Right renal pelvis (tissue), 4 donors: ENCODE measurements around the gene CGB1. TPM values are rescaled to one million over a fixed set of nuclear protein-coding genes. Genes with fewer than 3 reads are reported as not detected.

ENCODE experiments used
- DNase-seq, 4 donors: peaks; one replicate each; pipeline ENCODE4 v3.0.0-alpha.2; 2013; ENCODE audit warnings: low read depth in 4 of 4, low spot score in 3 of 4, missing footprints in 1 of 4
- polyA plus RNA-seq, 4 donors: library from polyadenylated mRNA; unstranded; fragments of 120-200 nt; gene quantifications; one replicate each; pipeline ENCODE4 v1.2.1, GENCODE V29; 2013; ENCODE audit not compliant: insufficient read length in 4 of 4

The CGB1 gene
- polyA plus RNA-seq, 4 donors: not detected

GRCh38 chr19:48999481-49000325 is 37.0 kb downstream of the CGB1 start:
- DNase-seq: no peak

- DNase-seq: no peak
Observed at GRCh38 chr19:48997972-48998371, 38.7 kb downstream of the CGB1 start.

GRCh38 chr19:48994035-48994386 is 42.7 kb downstream of the CGB1 start:
- no peak for DNase-seq

GRCh38 chr19:48993175-48994034 is 43.3 kb downstream of the CGB1 start, which contains the start of the genes GYS1 and RUVBL2:
TSS of gene GYS1 (minus strand) at chr19:48993309. CDS start at chr19:48993112, 197 bp downstream.
TSS of gene RUVBL2 (plus strand) at chr19:48993887. CDS start at chr19:48993912, 25 bp downstream.
- DNase-seq: peak; percentile 99

GRCh38 chr19:48992581-48993174 is 44.0 kb downstream of the CGB1 start:
- no peak for DNase-seq

- no peak for DNase-seq
Observed at GRCh38 chr19:48991873-48992580, 44.7 kb downstream of the CGB1 start.

- no peak for DNase-seq
Observed at GRCh38 chr19:48991011-48991609, 45.6 kb downstream of the CGB1 start.

GRCh38 chr19:48990400-48990799 is 46.3 kb downstream of the CGB1 start:
- DNase-seq: no peak

GRCh38 chr19:48989701-48990291 is 46.9 kb downstream of the CGB1 start:
- no peak for DNase-seq

GRCh38 chr19:48988860-48989259 is 47.8 kb downstream of the CGB1 start:
- no peak for DNase-seq

- DNase-seq: no peak
Observed at GRCh38 chr19:48988286-48988685, 48.4 kb downstream of the CGB1 start.

- DNase-seq: no peak
Observed at GRCh38 chr19:48987323-48987722, 49.4 kb downstream of the CGB1 start.

GRCh38 chr19:48986211-48986610 is 50.5 kb downstream of the CGB1 start:
- DNase-seq: no peak

GRCh38 chr19:48985711-48986110 is 51.0 kb downstream of the CGB1 start:
- no peak for DNase-seq

Other genes with a start within 250 kb of the CGB1 start
- 10 to 100 TPM; 34.5 to 46.3 (median 38.8) TPM for gene BCAT2, start 225.9 kb downstream of the CGB1 start, polyA plus RNA-seq
- gene HSD17B14, start 200.4 kb downstream of the CGB1 start, polyA plus RNA-seq: 10 to 100 TPM; 25.9 to 44.8 (median 33.1) TPM
- 10 to 100 TPM; 20.4 to 28.7 (median 21.8) TPM for gene PLEKHA4, start 168.3 kb downstream of the CGB1 start, polyA plus RNA-seq
- gene PPP1R15A, start 164.5 kb downstream of the CGB1 start, polyA plus RNA-seq: 10 to 100 TPM; 35.7 to 41.1 (median 36.2) TPM
- 1 to 10 TPM in 1 of 4 donors, under 1 TPM in 3; 0.64 to 1.2 (median 0.85) TPM for gene TULP2, start 138.2 kb downstream of the CGB1 start, polyA plus RNA-seq
- gene NUCB1, start 136.6 kb downstream of the CGB1 start, polyA plus RNA-seq: 100 to 1,000 TPM; 273 to 369 (median 280) TPM
- gene DHDH, start 103.2 kb downstream of the CGB1 start, polyA plus RNA-seq: 10 to 100 TPM in 1 of 4 donors, 1 to 10 TPM in 3; 4.9 to 11.6 (median 6.8) TPM
- 10 to 100 TPM; 72.5 to 91.2 (median 79.4) TPM for gene BAX, start 82.0 kb downstream of the CGB1 start, polyA plus RNA-seq
- 1,000 to 10,000 TPM; 2,163 to 3,232 (median 2,621) TPM for gene FTL, start 71.6 kb downstream of the CGB1 start, polyA plus RNA-seq
- gene GYS1, start 43.6 kb downstream of the CGB1 start, polyA plus RNA-seq: 10 to 100 TPM; 40.5 to 47.3 (median 41.6) TPM
- gene RUVBL2, start 43.0 kb downstream of the CGB1 start, polyA plus RNA-seq: 100 to 1,000 TPM in 1 of 4 donors, 10 to 100 TPM in 3; 77.1 to 105 (median 82.6) TPM
- under 1 TPM in 1 of 4 donors, not detected in 3; 0.26 TPM for gene LHB, start 19.8 kb downstream of the CGB1 start, polyA plus RNA-seq
- not detected for gene CGB3, start 12.6 kb downstream of the CGB1 start, polyA plus RNA-seq
- under 1 TPM in 1 of 4 donors, not detected in 3; 0.10 TPM for gene CGB2, start 5.0 kb downstream of the CGB1 start, polyA plus RNA-seq
- gene CGB5, start 7.0 kb upstream of the CGB1 start, polyA plus RNA-seq: under 1 TPM in 2 of 4 donors, not detected in 2; 0.13 to 0.29 TPM
- gene CGB8, start 12.2 kb upstream of the CGB1 start, polyA plus RNA-seq: under 1 TPM in 2 of 4 donors, not detected in 2; 0.12 to 0.51 TPM
- 1 to 10 TPM in 2 of 4 donors, under 1 TPM in 2; 0.79 to 1.9 (median 1.3) TPM for gene CGB7, start 20.9 kb upstream of the CGB1 start, polyA plus RNA-seq
- 1 to 10 TPM; 3.0 to 4.6 (median 3.7) TPM for gene NTF4, start 27.9 kb upstream of the CGB1 start, polyA plus RNA-seq
- under 1 TPM in 3 of 4 donors, not detected in 1; 0.03 to 0.07 (median 0.06) TPM for gene KCNA7, start 35.8 kb upstream of the CGB1 start, polyA plus RNA-seq
- gene SNRNP70, start 48.6 kb upstream of the CGB1 start, polyA plus RNA-seq: 100 to 1,000 TPM; 317 to 333 (median 329) TPM
- 1 to 10 TPM; 7.7 to 8.9 (median 8.2) TPM for gene LIN7B, start 77.5 kb upstream of the CGB1 start, polyA plus RNA-seq
- 1 to 10 TPM in 1 of 4 donors, under 1 TPM in 3; 0.59 to 1.2 (median 0.86) TPM for gene C19orf73, start 82.2 kb upstream of the CGB1 start, polyA plus RNA-seq
- 1 to 10 TPM; 5.5 to 9.4 (median 6.0) TPM for gene PPFIA3, start 82.6 kb upstream of the CGB1 start, polyA plus RNA-seq
- 10 to 100 TPM; 27.0 to 30.6 (median 29.7) TPM for gene HRC, start 118.5 kb upstream of the CGB1 start, polyA plus RNA-seq
- gene TRPM4, start 120.9 kb upstream of the CGB1 start, polyA plus RNA-seq: 10 to 100 TPM; 26.6 to 38.0 (median 31.0) TPM